Heart left ventricle (tissue), 13 donors: ENCODE results near the gene PHF24.

Experiments
- POLR2A ChIP-seq, 2 donors: fragments of 450-650 bp; IDR thresholded peaks; one replicate each; pipeline ENCODE4 v1.6.1; 2017; ENCODE audit warnings: antibody characterized with exemption in 2 of 2, mild to moderate bottlenecking in 2 of 2, moderate library complexity in 2 of 2
- TF ChIP-seq, protein P1 (sequence below), 12 donors: fragments of 200-600 bp; sonication (generic) in 4 of 12; IDR thresholded peaks; one replicate each; pipeline versions ENCODE4 v1.5.0 to v1.8.0; 2018 to 2022; ENCODE audit warnings: antibody characterized with exemption in 12 of 12, mild to moderate bottlenecking in 5 of 12
- donor health status: ischemic (EF 13 %, LVEDD 7.1; RV severe dilation, severe dysfunction).
- donor health status: DM: no; HTN: yes; CAD: no.
- donor health status: DM: no; HTN: no; CAD: no.
- donor health status: ischemic (EF 25% LVEDD 6.9; RV normal size, moderate dysfunction).
- donor health status: ischemic (EF 25% LVEDD 5.7; RV mildly dilated, moderate dysfunction).
- donor health status: ischemic (EF 35%, LVEDD 5.7; RV mildly dilated, moderate dysfunction).
- donor health status: nonischemic (EF 11% LVEDD 7.7; RV severe dilation, severe dysfunction).
- donor health status: DM: yes; HTN: yes; CAD: no.
- donor health status: PGD.
- donor health status: ischemic (EF 29% LVEDD 5.4; RV normal size, mild dysfunction).
- donor health status: nonischemic (EF 23%, LVEDD 6.1; RV moderate dilation, normal function).

DNA sequence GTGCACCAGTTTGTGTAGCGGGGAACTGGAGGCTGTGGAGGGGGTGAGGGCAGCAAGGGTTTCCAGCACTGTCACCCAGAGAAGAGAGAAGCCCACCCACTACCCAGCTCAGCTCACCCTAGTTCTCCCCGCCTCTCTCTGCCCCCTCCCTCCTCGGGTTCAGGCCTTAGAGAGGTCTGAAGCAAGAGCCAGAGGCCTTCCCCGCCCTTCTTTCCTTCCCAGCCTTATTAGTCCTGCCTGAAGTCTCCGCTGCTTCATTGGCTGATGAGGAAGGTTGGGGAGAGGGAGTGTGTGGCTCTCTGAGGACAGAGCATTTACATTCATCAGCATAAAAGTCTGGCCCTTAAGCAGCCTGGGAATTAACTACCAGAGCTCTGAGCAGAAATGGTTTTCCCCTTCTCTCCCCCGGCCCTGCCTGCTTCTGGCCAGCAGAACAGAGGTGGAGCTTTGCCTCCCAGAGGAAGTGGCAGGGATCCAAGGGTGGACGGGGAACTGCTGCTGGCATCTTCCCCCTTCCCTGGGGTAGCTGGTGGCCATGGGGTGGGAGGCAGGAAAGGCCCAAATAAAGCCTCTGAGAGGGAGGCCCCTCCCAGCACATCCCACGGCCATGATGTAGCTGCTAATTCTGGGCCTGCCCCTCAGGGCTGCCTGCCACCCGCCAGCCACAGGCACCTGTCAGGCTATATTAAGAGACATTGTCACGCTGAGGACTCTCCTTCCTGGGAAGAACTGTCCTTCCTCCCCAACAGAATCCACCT lies 35.6 kb downstream of the PHF24 start:
- TF ChIP-seq, protein P1, sequence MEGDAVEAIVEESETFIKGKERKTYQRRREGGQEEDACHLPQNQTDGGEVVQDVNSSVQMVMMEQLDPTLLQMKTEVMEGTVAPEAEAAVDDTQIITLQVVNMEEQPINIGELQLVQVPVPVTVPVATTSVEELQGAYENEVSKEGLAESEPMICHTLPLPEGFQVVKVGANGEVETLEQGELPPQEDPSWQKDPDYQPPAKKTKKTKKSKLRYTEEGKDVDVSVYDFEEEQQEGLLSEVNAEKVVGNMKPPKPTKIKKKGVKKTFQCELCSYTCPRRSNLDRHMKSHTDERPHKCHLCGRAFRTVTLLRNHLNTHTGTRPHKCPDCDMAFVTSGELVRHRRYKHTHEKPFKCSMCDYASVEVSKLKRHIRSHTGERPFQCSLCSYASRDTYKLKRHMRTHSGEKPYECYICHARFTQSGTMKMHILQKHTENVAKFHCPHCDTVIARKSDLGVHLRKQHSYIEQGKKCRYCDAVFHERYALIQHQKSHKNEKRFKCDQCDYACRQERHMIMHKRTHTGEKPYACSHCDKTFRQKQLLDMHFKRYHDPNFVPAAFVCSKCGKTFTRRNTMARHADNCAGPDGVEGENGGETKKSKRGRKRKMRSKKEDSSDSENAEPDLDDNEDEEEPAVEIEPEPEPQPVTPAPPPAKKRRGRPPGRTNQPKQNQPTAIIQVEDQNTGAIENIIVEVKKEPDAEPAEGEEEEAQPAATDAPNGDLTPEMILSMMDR (IDR thresholded peaks at IDR 0.05) = no peak
- TF ChIP-seq POLR2A (IDR thresholded peaks at IDR 0.05) = peak in 1 of 2 donors; percentile 44
